Jurkat, Clone E6-1 (cell line): ENCODE measurements around the gene PRRT1B. TPM values are rescaled to one million over a fixed set of nuclear protein-coding genes. Genes with fewer than 3 reads are reported as not detected.
"Not testable (repeated sequence)": the region's sequence is repeated elsewhere in the genome, so short reads cannot be mapped to it uniquely, and the experiment has no call there.

Experiments used
- DNase-seq: peaks from one replicate; pipeline ENCODE4 v3.0.0-alpha.2; 2011; ENCODE audit warnings: low read depth, low spot score
- H3K4me3 ChIP-seq: 2 replicates; pipeline ENCODE4 v1.5.1; 2011; ENCODE audit warnings: mild to moderate bottlenecking, low read length, control low read depth, moderate library complexity
- polyA plus RNA-seq: library from polyadenylated mRNA; unstranded; fragments of >200 nt; gene quantifications from one replicate; pipeline ENCODE4 v1.2.1, GENCODE V29; 2012; ENCODE audit warnings: missing spikeins; ENCODE audit not compliant: insufficient read length, insufficient read depth

Gene PRRT1B
- polyA plus RNA-seq, result not detected

DNA sequence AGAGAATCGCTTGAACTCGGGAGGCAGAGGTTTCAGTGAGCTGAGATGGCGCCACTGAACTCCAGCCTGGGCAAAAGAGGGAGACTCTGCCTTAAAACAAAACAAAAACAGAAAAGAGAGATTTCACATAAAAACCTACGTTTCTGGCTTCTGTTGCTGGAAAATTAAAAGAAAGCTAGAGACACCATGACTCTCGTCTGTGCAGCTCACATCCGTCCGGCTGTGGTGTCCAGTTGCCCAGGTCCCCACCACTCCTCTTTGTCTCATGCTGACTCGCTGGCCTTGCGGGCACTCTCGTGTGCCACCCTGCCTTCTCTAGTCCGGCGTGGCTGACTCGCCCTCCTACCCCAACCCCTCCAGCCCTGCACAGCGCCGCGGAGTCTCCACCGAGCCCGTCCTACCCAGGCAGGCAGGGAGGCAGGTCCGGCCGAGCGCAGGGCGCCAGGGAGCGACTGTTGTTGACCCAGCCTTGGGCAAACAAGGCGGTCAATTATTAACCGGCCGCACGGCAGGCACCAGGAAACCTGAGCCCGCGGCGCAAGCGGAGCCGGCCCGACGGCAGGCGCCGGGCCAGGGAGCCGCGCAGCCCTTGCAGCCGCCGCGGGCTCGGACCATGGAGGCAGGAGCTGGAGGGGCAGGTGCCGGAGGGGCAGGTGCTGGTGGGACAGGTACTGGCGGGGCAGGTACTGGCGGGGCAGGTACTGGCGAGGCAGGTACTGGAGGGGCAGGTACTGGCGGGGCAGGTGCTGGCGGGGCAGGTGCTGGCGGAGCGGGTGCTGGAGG is at the start of gene PRRT1B:
PRRT1B (plus strand) TSS at position 521 of the 783 bp plus-strand sequence; CDS start at position 614, 93 bp downstream.
- H3K4me3 ChIP-seq, result no peak within 1 kb of the TSS
- no peak for DNase-seq

DNA sequence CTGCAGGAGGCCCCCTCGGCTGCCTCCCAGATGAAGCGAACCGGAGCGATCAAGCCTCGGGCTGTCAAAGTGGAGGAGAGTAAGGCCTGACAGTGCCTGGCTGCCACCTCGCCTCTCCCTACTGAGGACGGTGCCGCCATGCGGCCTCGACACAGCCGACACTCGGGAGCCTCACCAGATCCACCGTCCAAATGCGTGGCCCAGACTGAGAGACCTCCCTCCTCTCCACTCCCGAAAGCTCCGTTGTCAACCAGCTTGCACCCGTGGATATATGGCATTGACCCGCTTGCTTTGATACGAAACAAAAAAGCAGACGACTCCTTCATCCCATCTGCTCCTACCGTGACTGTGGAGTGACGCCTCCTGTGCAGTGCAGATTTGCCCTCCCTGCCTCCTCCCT is 49.5 kb upstream of the PRRT1B start:
- DNase-seq, result no peak
- no peak overlapping the region for H3K4me3 ChIP-seq

DNA sequence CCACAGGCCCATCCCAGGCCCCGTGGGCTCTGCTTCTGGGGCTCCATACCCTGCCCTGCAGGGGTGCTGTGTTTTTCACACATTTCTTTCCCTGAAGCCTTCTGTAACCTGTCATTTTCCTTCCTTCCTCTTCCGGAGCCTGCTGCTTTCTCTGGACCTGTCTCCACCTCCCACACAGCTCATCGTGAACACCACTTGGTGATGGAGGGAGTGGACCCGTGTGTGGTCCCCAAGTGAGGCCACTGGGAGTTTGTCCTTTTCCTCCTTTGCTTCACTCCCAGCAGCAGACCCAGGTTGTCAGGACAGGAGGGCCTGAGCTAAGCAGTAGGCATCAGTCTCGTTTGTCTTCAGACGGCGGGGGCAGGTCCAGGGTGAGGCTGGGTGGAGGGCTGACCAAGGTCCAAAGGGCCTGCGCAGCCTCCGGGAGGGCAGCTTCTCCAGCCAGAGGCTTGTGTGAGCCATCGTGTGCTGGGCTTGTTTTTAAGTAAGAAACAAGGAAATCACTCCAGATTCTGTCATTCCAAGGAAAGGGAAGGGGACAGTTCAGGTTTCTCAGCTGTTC is 48.4 kb upstream of the PRRT1B start:
- DNase-seq, result no peak
- H3K4me3 ChIP-seq, result no peak overlapping the region

DNA sequence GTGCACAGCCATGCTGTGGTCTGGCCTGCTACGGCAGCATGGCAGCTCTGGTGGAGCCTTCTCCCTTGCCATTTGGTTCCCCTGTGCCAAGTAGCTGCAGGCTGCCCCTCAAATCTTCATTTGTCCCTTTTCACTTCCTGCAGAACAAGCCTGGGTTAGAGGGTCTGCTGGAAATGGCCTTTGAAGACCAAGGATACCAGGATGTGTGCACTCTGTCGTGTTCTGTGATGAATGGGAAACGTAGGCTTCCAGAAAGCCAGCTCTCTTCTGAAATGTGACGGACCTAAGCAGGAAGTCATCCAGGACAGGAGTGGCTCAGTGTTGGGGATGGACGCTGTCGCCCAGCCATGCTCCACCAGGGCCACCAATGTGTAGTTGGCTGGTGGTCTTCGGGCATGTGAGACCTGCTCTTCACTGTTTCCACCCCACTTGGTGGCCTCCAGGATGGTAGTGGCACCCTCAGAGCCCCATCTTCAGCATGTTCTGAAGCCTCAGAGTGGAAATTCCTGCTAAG is 46.0 kb upstream of the PRRT1B start:
- no peak overlapping the region for H3K4me3 ChIP-seq
- DNase-seq, result no peak

DNA sequence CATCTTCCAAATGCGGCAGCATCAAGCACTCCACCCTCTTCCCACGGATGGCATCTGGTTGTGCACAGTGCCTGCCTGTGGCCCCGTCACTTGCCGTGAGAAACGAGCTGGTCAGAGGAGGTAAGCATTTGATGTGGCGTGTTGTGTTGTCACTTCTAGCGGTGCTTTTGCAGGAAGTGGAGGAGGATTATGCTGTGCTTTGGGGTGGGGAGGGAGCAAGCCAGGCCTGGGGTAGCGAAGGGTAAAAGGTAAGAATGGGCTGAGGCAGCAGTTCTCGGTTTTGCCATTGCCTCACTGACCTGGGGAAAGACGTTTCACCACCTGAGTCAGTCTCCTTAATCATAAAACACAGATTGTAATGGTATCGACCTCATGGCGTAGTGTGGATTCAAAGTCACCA is 44.9 kb upstream of the PRRT1B start:
- peak; percentile 91 for DNase-seq
- H3K4me3 ChIP-seq, result peak overlapping the region; percentile 89

DNA sequence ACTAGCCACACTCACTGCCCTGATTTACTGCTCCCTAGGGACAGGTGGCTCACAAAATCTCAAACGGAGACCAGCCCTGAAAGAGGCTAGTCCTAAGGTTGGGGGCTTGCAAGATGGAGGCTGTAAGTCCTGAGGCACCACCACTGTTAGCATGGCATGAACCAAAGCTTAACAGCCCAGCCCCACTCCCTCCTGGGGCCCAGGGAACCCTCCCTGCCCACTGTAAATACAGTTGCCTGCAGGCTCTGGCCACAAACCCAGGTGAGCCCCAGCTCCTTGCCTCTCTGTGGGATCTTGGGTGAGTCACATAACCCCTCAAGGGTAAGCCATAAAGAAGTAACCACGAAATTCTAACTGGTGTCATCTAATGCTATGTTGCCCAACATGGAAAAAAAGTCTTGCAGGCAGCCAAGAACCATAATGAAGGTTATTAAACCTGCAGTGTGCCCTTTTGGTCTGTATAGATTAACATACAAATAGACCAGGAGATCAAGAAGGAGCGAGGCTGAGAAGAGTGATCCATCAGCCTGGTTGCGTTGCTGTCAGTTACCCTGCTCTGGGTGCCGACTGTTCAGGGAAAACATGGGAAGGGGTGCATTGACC is 44.3 kb upstream of the PRRT1B start:
- peak; percentile 93 for DNase-seq

DNA sequence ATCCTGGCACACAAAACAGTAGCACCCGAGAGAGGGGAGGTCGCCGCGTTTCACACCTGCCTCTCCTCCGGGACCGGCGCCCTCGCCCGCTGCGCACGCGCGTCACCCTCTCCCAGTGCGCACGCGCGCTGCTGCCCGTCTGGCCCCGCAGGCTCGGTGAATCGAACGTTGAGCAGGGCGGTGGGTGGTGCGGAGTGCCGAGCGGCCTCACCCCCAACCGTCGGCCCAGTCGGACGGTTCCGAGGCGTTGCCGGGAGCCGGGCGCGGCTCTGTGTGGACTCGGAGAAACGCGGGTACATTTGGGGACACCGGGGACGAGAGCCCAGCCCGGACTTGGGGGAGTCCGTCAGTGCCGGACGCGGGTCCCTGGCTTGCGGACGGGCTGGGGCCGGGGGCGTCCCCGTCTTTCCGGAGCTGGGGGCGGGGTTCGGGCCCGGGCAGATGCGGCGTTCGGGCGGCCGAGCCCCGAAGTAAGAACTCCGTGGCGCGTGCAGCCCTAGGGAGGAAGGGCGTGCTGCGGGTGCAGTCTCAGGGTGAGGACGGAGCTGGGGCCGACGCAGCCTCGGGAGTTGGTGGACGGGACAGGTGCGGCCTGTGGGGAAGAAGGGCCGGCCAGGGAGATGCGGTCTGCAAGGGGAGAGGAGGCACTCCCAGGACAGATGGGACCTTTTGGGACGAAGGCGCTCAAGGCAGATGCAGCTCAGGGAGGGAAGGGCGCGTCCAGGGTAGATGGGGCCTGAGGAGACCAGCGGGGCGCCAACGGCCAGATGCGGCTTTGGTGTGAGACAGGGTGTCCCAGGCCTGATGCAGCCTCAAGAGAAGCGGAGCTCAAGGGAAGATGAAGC is 42.3 kb upstream of the PRRT1B start, which contains the start of gene POMT1:
POMT1 (plus strand) TSS at position 138 of the 845 bp plus-strand sequence. CDS start 1,301 bp downstream, outside the sequence.
- peak within 1 kb of the TSS; percentile 89 for H3K4me3 ChIP-seq
- DNase-seq, result peak; percentile 86

More for the DNA sequence above, 44.3 kb upstream of the PRRT1B start:
- H3K4me3 ChIP-seq, result peak overlapping the region; percentile 89

DNA sequence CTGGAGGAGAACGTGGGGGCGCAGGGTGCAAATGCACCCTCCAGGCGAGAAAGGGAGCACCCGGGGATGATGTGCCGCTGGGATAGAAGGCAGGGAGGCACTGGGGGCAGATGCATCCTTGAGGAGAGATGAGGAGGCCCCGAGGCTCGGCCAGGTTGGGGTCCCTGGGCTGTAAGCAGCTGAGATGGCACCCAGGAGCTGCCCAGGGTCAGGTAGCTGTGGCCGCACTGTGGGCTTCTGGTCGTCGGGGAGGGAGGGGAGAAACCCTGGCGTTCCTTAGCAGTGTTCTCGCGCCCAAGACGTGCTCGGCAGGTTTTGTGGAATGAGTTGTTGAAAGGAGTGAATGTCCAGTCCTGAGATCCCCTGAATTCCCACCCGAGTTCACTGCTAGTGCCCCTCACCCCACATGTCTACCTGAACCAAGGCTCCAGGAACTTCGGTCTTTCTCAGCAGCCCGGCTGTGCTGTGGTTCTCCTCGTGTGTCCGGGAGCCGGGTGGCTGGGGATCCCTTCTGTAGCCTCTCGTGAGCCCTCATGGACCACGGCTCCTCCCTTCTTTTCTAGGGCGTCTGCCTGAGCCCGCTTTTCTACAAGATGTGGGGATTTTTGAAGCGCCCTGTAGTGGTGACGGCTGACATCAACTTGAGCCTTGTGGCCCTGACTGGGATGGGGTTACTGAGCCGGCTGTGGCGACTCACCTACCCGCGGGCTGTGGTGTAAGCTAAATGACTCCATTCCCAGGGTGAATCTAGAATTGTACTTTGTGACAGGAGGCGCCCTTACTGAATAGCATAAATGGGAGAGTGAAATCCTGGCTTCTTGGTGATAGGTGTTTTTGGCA is 41.5 kb upstream of the PRRT1B start:
- H3K4me3 ChIP-seq, result peak overlapping the region; percentile 89
- peak; percentile 70 for DNase-seq

DNA sequence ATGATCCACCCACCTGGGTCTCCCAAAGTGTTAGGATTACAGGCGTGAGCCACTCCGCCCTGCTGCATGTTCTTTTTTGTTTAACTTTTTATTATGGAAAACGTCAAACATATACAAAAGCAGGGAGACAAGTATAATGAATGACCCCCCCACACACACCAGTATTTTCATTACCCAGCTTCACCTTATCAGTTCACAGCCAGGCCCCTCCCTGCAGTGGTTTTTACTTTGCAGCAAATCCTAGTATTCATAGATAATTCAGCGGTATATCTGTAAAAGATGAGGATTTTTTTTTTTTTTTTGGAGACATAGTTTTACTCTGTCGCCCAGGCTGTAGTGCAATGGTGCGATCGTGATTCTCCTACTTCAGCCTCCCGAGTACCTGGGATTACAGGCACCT is 40.3 kb upstream of the PRRT1B start:
- no peak for DNase-seq
- no peak overlapping the region for H3K4me3 ChIP-seq

DNA sequence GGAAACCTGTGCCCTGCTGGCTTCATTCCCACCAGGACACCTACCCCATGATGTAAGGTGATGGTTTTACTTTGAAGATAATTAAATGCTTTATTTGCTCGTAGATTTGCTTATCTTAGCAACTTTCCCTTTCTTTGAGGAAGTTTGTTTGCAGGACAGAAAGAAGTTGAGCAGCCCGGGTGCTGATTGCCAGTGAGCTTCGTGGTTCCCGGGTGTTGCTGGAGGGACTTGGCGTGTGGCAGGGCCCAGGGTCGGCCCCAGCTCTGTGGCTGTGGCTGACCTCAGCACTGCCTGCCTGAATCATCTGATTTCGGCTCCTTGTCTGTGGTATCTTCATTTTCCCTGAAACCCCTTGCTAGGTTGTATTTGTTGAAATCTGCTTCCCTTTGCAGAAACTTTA is 33.9 kb upstream of the PRRT1B start:
- H3K4me3 ChIP-seq, result no peak overlapping the region
- no peak for DNase-seq

DNA sequence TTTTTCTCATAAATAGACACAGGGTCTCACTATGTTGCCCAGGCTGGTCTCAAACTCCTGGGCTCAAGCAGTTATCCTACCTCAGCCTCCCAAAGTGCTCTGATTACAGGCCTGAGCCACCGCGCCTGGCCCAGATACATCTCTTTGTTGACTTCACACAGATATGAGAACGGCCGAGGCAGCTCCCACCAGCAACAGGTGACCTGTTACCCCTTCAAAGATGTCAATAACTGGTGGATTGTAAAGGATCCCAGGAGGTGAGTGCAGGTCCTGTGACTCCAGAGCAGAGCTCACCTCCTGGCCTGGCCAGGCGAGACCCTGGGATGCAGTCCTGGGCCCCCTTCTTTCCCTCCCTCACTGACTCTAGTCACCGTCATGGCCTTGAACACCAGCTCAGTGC is 33.4 kb upstream of the PRRT1B start:
- H3K4me3 ChIP-seq, result no peak overlapping the region
- no peak for DNase-seq

DNA sequence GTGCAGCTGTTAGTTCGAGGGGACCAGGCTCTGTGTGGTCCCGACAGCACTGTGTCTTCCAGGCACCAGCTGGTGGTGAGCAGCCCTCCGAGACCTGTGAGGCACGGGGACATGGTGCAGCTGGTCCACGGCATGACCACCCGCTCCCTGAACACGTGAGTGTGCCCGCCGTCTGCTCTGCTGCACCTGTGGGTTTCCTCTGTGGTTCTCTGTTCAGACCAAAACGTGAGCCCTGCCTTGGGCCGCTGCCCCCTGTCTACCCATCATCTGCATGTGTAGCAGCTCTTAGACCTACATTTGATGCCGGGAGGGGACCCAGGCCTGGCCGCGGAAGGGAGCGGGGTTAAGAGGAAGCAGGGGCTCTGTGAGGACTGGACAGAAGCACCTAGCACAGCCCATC is 32.1 kb upstream of the PRRT1B start:
- H3K4me3 ChIP-seq, result no peak overlapping the region
- no peak for DNase-seq

DNA sequence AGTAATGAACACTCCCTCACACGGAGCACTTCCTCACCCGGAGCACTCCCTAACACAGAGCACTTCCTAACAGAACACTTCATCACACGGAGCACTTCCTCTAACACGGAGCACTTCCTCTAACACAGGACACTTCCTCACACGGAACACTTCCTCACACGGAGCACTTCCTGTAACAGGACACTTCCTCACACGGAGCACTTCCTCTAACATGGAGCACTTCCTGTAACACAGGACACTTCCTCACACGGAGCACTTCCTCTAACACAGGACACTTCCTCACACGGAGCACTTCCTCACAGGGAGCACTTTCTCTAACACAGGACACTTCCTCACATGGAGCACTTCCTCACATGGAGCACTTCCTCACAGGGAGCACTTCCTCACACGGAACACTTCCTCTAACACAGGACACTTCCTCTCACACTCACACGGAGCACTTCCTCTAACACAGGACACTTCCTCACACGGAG is 29.7 kb upstream of the PRRT1B start:
- not testable (repeated sequence) for DNase-seq, H3K4me3 ChIP-seq

DNA sequence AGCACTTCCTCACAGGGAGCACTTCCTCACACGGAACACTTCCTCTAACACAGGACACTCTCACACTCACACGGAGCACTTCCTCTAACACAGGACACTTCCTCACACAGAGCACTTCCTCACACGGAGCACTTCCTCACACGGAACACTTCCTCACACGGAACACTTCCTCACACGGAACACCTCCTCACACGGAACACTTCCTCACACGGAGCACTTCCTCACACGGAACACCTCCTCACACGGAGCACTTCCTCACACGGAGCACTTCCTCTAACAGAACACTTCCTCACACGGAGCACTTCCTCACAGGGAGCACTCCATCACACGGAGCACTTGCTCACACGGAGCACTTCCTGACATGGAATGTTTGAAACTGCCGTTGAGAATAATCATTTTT is 29.2 kb upstream of the PRRT1B start:
- no peak for DNase-seq
- no peak overlapping the region for H3K4me3 ChIP-seq

DNA sequence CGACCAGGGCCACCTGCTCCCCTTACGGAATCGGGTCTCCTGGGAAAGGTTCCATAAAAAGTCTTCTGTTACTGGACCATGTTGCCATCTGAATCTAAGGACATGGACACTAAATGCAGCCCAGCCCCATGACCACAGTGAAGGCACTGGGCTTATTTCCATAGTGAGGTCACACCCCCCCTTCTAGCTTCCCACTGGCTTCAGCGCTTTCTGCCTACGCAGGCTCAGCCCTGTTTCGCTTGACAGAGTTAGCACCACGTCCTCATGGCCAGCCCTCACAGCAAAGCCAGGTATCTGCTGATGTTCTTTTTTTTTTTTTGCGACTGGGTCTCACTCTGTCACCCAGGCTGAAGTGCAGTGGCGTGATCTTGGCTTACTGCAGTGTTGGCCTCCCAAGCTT is 28.4 kb upstream of the PRRT1B start:
- H3K4me3 ChIP-seq, result no peak overlapping the region
- no peak for DNase-seq

DNA sequence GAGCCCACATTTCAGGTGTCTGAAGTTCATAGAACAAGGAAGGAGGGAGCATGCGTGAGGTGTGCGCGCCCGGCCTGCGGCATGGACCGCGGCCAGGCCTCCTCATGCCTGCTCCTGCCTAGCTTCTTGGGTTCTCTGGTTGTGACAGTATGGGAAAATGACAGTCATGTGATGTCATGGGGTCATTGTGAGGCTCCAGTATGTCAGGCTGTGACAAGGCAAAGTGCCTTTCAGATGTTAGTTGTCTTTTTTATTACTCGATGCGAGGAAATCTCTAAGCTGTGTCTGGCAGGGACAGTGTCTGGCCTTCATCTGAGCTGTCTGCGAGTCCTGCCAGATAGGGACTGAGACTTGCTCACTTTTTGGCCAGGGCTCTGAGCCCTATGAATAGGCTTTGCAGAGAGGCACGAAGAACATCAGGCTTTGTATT is 27.5 kb upstream of the PRRT1B start:
- no peak overlapping the region for H3K4me3 ChIP-seq
- DNase-seq, result no peak

DNA sequence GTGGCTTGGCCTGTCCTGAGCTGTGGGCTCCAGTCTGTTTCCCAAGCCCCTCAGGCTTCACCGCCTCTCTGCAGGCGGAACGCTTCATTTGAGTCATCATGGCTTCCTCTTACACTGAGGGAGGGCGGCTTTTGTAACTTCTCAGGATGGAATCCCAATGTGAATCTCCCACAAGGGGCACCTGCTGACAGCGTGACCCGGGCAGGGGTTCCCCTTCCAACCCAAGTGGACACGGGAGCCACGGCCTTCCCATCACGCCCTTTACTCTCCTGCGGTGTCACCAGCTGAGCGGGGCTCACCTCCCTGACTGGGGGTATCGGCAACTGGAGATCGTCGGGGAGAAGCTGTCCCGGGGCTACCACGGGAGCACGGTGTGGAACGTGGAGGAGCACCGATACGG is 26.8 kb upstream of the PRRT1B start:
- no peak for DNase-seq
- no peak overlapping the region for H3K4me3 ChIP-seq

DNA sequence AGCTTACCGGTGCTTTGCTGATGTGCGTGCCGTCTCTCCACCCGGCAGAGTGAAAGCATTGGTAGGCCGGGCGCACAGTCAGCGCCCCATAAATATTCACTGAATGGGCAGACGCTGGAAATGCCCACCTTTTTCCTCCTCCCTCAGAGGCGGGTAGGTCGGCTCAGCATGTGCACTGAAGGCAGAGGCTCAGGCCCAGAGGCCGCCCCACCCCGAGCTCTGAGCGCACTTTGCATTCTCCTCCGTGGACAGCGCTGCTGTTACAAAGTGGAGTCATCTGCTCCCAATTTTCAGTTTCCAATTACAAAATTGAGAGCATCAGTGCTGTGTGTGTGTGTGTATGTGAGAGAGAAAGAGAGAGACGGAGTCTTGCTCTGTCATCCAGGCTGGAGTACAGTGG is 24.8 kb upstream of the PRRT1B start:
- no peak overlapping the region for H3K4me3 ChIP-seq
- no peak for DNase-seq
